ENCODE measurements around the gene TMEM74B.

The TMEM74B gene

DNA sequence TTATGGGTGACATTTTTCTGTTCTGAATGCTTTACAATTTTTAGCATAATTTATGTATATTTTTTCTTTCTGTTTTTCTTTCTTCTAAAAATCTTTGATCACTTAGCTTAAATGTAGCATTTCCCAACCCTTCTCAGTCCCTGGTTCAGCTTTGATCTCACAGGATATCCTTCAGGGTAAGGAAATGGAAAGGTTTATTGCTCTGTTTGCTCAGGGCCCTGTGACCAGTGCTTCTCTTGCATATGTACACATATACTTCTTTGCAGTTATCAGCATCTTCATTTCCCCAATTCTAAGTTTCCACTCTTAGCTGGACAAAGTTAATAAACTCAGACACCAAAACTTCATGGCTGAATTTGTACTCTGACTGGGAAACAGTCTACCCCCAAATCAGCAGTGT is 30.6 kb downstream of the TMEM74B start:
- ChIA-PET CTCF (interaction anchor here (0.8 kb wide), 1 partner anchor 10 kb away, joined by 3 read pairs; no protein-coding TSS in a partner anchor), POLR2A (no interaction called here)
- Histone ChIP-seq H3K4me3 (ENCODE audit: low read depth, low read length) (no peak overlapping the region), H3K36me3 (ENCODE audit: control insufficient read depth in 2 of 2, insufficient read depth in 1 of 2, low read length in 2 of 2) (peaks cover 5 to 48% of the 10 kb centered on the region in 2 experiments), H3K9me3 (ENCODE audit: control insufficient read depth, insufficient read depth, low read depth, low read length) (no peaks in the 10 kb centered on the region), H3K27ac (ENCODE audit: extremely low read depth, low read depth, low read length) (no peak overlapping the region), H3K4me1 (ENCODE audit: control insufficient read depth, insufficient read depth, low read length) (no peaks in the 10 kb centered on the region)
- TF ChIP-seq MYNN (tag by site-specific recombination; IDR thresholded peaks at IDR 0.05; ENCODE audit: borderline replicate concordance) (no peak), ZNF311 (tag by site-specific recombination; IDR thresholded peaks at IDR 0.05; ENCODE audit: borderline replicate concordance) (no peak), ZNF747 (tag by site-specific recombination; IDR thresholded peaks at IDR 0.05) (no peak), ZNF157 (tag by site-specific recombination; IDR thresholded peaks at IDR 0.05) (no peak), ZFP37 (tag by site-specific recombination; IDR thresholded peaks at IDR 0.05) (no peak), ZNF391 (tag by site-specific recombination; IDR thresholded peaks at IDR 0.05; ENCODE audit: borderline replicate concordance, low read depth) (no peak), ZEB2 (tag by site-specific recombination; IDR thresholded peaks at IDR 0.05) (no peak), SP2 (tag by site-specific recombination; IDR thresholded peaks at IDR 0.05) (no peak), ZBTB21 (tag by site-specific recombination; IDR thresholded peaks at IDR 0.05) (no peak), GLI4 (tag by site-specific recombination; IDR thresholded peaks at IDR 0.05) (no peak)
- TF ChIP-seq, protein P1, sequence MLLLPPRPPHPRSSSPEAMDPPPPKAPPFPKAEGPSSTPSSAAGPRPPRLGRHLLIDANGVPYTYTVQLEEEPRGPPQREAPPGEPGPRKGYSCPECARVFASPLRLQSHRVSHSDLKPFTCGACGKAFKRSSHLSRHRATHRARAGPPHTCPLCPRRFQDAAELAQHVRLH (tag by site-specific recombination; IDR thresholded peaks at IDR 0.05), result no peak
- TF ChIP-seq, protein P2, sequence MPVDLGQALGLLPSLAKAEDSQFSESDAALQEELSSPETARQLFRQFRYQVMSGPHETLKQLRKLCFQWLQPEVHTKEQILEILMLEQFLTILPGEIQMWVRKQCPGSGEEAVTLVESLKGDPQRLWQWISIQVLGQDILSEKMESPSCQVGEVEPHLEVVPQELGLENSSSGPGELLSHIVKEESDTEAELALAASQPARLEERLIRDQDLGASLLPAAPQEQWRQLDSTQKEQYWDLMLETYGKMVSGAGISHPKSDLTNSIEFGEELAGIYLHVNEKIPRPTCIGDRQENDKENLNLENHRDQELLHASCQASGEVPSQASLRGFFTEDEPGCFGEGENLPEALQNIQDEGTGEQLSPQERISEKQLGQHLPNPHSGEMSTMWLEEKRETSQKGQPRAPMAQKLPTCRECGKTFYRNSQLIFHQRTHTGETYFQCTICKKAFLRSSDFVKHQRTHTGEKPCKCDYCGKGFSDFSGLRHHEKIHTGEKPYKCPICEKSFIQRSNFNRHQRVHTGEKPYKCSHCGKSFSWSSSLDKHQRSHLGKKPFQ (tag by site-specific recombination; IDR thresholded peaks at IDR 0.05), result no peak
- TF ChIP-seq, protein P3, sequence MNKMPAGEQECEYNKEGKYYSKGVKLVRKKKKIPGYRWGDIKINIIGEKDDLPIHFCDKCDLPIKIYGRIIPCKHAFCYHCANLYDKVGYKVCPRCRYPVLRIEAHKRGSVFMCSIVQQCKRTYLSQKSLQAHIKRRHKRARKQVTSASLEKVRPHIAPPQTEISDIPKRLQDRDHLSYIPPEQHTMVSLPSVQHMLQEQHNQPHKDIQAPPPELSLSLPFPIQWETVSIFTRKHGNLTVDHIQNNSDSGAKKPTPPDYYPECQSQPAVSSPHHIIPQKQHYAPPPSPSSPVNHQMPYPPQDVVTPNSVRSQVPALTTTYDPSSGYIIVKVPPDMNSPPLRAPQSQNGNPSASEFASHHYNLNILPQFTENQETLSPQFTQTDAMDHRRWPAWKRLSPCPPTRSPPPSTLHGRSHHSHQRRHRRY (tag by site-specific recombination; IDR thresholded peaks at IDR 0.05), result no peak
- TF ChIP-seq, protein P4, sequence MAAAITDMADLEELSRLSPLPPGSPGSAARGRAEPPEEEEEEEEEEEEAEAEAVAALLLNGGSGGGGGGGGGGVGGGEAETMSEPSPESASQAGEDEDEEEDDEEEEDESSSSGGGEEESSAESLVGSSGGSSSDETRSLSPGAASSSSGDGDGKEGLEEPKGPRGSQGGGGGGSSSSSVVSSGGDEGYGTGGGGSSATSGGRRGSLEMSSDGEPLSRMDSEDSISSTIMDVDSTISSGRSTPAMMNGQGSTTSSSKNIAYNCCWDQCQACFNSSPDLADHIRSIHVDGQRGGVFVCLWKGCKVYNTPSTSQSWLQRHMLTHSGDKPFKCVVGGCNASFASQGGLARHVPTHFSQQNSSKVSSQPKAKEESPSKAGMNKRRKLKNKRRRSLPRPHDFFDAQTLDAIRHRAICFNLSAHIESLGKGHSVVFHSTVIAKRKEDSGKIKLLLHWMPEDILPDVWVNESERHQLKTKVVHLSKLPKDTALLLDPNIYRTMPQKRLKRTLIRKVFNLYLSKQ (tag by site-specific recombination; IDR thresholded peaks at IDR 0.05; ENCODE audit: borderline replicate concordance), result no peak

DNA sequence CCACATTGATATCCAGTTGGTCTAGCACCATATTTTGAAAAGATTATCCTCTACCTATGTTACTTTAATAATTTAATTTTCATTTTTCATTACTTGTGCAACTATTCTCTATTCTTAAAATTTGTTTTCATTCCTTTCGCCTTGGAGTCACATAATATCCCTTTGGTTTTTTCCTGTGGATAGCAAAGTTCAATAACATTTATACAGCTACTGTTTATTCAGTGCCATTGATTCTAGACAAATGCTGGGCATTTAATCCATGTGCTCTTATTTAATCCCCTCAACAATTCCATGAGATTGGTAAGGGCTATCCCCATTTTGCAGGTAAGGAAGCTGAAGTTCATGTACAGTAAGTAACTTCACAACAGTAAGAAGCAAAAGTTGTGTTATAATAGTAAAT is 33.8 kb downstream of the TMEM74B start:
- Histone ChIP-seq H3K36me3 (ENCODE audit: control insufficient read depth in 2 of 2, insufficient read depth in 1 of 2, low read length in 2 of 2) (peaks cover 8 to 64% of the 10 kb centered on the region in 2 experiments), H3K4me1 (ENCODE audit: control insufficient read depth, insufficient read depth, low read length) (no peaks in the 10 kb centered on the region), H3K4me3 (ENCODE audit: low read depth, low read length) (no peak overlapping the region), H3K27ac (ENCODE audit: extremely low read depth, low read depth, low read length) (no peak overlapping the region), H3K9me3 (ENCODE audit: control insufficient read depth, insufficient read depth, low read depth, low read length) (no peaks in the 10 kb centered on the region)
- CTCF ChIA-PET, result no interaction called here
- TF ChIP-seq, protein P5, sequence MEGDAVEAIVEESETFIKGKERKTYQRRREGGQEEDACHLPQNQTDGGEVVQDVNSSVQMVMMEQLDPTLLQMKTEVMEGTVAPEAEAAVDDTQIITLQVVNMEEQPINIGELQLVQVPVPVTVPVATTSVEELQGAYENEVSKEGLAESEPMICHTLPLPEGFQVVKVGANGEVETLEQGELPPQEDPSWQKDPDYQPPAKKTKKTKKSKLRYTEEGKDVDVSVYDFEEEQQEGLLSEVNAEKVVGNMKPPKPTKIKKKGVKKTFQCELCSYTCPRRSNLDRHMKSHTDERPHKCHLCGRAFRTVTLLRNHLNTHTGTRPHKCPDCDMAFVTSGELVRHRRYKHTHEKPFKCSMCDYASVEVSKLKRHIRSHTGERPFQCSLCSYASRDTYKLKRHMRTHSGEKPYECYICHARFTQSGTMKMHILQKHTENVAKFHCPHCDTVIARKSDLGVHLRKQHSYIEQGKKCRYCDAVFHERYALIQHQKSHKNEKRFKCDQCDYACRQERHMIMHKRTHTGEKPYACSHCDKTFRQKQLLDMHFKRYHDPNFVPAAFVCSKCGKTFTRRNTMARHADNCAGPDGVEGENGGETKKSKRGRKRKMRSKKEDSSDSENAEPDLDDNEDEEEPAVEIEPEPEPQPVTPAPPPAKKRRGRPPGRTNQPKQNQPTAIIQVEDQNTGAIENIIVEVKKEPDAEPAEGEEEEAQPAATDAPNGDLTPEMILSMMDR (tag by site-specific recombination; IDR thresholded peaks at IDR 0.05), result no peak
- TF ChIP-seq YY2 (tag by site-specific recombination; IDR thresholded peaks at IDR 0.05), result no peak
- no peak for TF ChIP-seq ZNF473 (tag by site-specific recombination; IDR thresholded peaks at IDR 0.05)
- TF ChIP-seq GFI1B (tag by site-specific recombination; IDR thresholded peaks at IDR 0.05), result no peak
- TF ChIP-seq ZNF791 (tag by site-specific recombination; IDR thresholded peaks at IDR 0.05), result no peak
- TF ChIP-seq, protein P6, sequence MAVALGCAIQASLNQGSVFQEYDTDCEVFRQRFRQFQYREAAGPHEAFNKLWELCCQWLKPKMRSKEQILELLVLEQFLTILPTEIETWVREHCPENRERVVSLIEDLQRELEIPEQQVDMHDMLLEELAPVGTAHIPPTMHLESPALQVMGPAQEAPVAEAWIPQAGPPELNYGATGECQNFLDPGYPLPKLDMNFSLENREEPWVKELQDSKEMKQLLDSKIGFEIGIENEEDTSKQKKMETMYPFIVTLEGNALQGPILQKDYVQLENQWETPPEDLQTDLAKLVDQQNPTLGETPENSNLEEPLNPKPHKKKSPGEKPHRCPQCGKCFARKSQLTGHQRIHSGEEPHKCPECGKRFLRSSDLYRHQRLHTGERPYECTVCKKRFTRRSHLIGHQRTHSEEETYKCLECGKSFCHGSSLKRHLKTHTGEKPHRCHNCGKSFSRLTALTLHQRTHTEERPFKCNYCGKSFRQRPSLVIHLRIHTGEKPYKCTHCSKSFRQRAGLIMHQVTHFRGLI (tag by site-specific recombination; IDR thresholded peaks at IDR 0.05), result no peak
- no peak for TF ChIP-seq ZNF16 (tag by site-specific recombination; IDR thresholded peaks at IDR 0.05; ENCODE audit: low read depth)
- no peak for TF ChIP-seq ZNF2 (tag by site-specific recombination; IDR thresholded peaks at IDR 0.05)
- TF ChIP-seq ZNF19 (tag by site-specific recombination; IDR thresholded peaks at IDR 0.05; ENCODE audit: low read depth), result no peak
- no peak for TF ChIP-seq ZFP37 (tag by site-specific recombination; IDR thresholded peaks at IDR 0.05)
- TF ChIP-seq SCRT1 (tag by site-specific recombination; IDR thresholded peaks at IDR 0.05; ENCODE audit: borderline replicate concordance), result no peak
- POLR2A ChIA-PET, result interaction anchor here (0.6 kb wide), 1 partner anchor 22 kb away, joined by 3 read pairs; no protein-coding TSS in a partner anchor
